Tibial nerve (tissue), 4 donors: Measurements from ENCODE around the gene CNNM1. TPM values are rescaled to one million over a fixed set of nuclear protein-coding genes. Genes with fewer than 3 reads are reported as not detected.

ENCODE experiments used
- DNase-seq, 2 donors: peaks; one replicate each; pipeline ENCODE4 v3.0.0-alpha.2; 2019; ENCODE audit warnings: low spot score in 2 of 2
- H3K27ac ChIP-seq, 4 donors: fragments of 200-600 bp; sonication (generic) in 3 of 4; one replicate each; pipeline ENCODE4 v1.5.1; 2017 to 2019; ENCODE audit warnings: mild to moderate bottlenecking in 1 of 4
- H3K27me3 ChIP-seq, 2 donors: fragments of 200-600 bp; sonication (generic) in 1 of 2; one replicate each; pipeline versions ENCODE4 v1.5.1 to v1.6.0; 2017 to 2019
- H3K36me3 ChIP-seq, 3 donors: fragments of 200-600 bp; sonication (generic); one replicate each; pipeline ENCODE4 v1.5.1; 2018 to 2019
- H3K4me1 ChIP-seq, 4 donors: fragments of 200-600 bp; sonication (generic) in 3 of 4; one replicate each; pipeline ENCODE4 v1.5.1; 2017 to 2019
- H3K4me3 ChIP-seq, 4 donors: fragments of 200-600 bp; sonication (generic) in 3 of 4; one replicate each; pipeline ENCODE4 v1.5.1; 2017 to 2019; ENCODE audit warnings: mild to moderate bottlenecking in 1 of 4, moderate library complexity in 1 of 4
- H3K9me3 ChIP-seq, 4 donors: fragments of 200-600 bp; sonication (generic) in 3 of 4; one replicate each; pipeline ENCODE4 v1.5.1; 2017 to 2019
- CTCF ChIP-seq, 5 experiments: fragments of 200-600 bp in 3 of 5; fragments of 450-650 bp in 2 of 5; sonication (generic) in 3 of 5; IDR thresholded peaks; one replicate each; pipeline ENCODE4 v1.5.1; 2016 to 2019; ENCODE audit warnings: antibody characterized with exemption in 5 of 5, mild to moderate bottlenecking in 3 of 5, moderate library complexity in 2 of 5
- EP300 ChIP-seq, 2 donors: sonication (generic); formaldehyde crosslinking; IDR thresholded peaks; one replicate each; pipeline ENCODE4 v1.6.1; 2017; ENCODE audit warnings: antibody characterized with exemption in 2 of 2, mild to moderate bottlenecking in 1 of 2
- POLR2A ChIP-seq, 2 donors: fragments of 450-650 bp; IDR thresholded peaks; one replicate each; pipeline ENCODE4 v1.6.1; 2017; ENCODE audit warnings: antibody characterized with exemption in 2 of 2, mild to moderate bottlenecking in 2 of 2, moderate library complexity in 2 of 2
- WGBS, 2 donors: methylation state at CpG; one replicate each; pipeline ENCODE4 v1.1.5; 2018; 5-methylcytosine and 5-hydroxymethylcytosine counted together
- total RNA-seq, 4 donors: library from RNA; depleted of rRNA; stranded (reverse); fragments of >200 nt; gene quantifications; one replicate each; pipeline ENCODE4 v1.1.0, GENCODE V29; 2016

The CNNM1 gene
- total RNA-seq, 4 donors from 2014 or later: 0.20 TPM; not detected in 3

- Histone ChIP-seq H3K27me3 (no peaks in the 10 kb centered on the region), H3K36me3 (no peaks in the 10 kb centered on the region), H3K4me1 (no peaks in the 10 kb centered on the region), H3K27ac (no peak overlapping the region), H3K4me3 (no peak overlapping the region), H3K9me3 (peaks cover 0 to 30% (median 3%) of the 10 kb centered on the region in 4 donors)
- DNase-seq: no peak
- WGBS, 2 donors: 88% methylated on average over 2 of the region's 2 CpGs
- TF ChIP-seq CTCF (IDR thresholded peaks at IDR 0.05): no peak
- TF ChIP-seq POLR2A (IDR thresholded peaks at IDR 0.05): no peak
- TF ChIP-seq EP300 (IDR thresholded peaks at IDR 0.05): no peak
These were observed 16.7 kb upstream of the CNNM1 start for GRCh38 chr10:99312501-99312900.

- Histone ChIP-seq H3K9me3 (peaks cover 0 to 10% (median 0%) of the 10 kb centered on the region in 4 donors), H3K4me3 (no peak overlapping the region), H3K27me3 (no peaks in the 10 kb centered on the region), H3K27ac (no peak overlapping the region), H3K4me1 (no peaks in the 10 kb centered on the region), H3K36me3 (no peaks in the 10 kb centered on the region)
- DNase-seq: no peak
- WGBS, 2 donors: 96% methylated on average over 16 of the region's 16 CpGs
- TF ChIP-seq EP300 (IDR thresholded peaks at IDR 0.05) (no peak), CTCF (IDR thresholded peaks at IDR 0.05) (no peak), POLR2A (IDR thresholded peaks at IDR 0.05) (no peak)
These were observed 13.3 kb upstream of the CNNM1 start for GRCh38 chr10:99315853-99316252.

GRCh38 chr10:99316374-99316773 is 12.8 kb upstream of the CNNM1 start:
- Histone ChIP-seq H3K9me3 (peaks cover 0 to 10% (median 0%) of the 10 kb centered on the region in 4 donors), H3K4me3 (no peak overlapping the region), H3K36me3 (no peaks in the 10 kb centered on the region), H3K4me1 (no peaks in the 10 kb centered on the region), H3K27ac (no peak overlapping the region), H3K27me3 (no peaks in the 10 kb centered on the region)
- 83 to 87% methylated on average over 16 to 17 of the region's 17 CpGs for WGBS, 2 donors
- DNase-seq: no peak
- no peak for TF ChIP-seq POLR2A (IDR thresholded peaks at IDR 0.05)
- TF ChIP-seq EP300 (IDR thresholded peaks at IDR 0.05): no peak

- Histone ChIP-seq H3K4me3 (no peak overlapping the region), H3K27ac (no peak overlapping the region)
These were observed 11.1 kb upstream of the CNNM1 start for GRCh38 chr10:99318048-99318447.

GRCh38 chr10:99318475-99318874 is 10.7 kb upstream of the CNNM1 start:
- Histone ChIP-seq H3K4me3 (no peak overlapping the region), H3K27me3 (no peaks in the 10 kb centered on the region), H3K27ac (no peak overlapping the region), H3K36me3 (no peaks in the 10 kb centered on the region), H3K9me3 (no peaks in the 10 kb centered on the region), H3K4me1 (no peaks in the 10 kb centered on the region)
- no peak for DNase-seq
- 82 to 87% methylated on average over 2 of the region's 2 CpGs for WGBS, 2 donors
- TF ChIP-seq POLR2A (IDR thresholded peaks at IDR 0.05): no peak
- TF ChIP-seq CTCF (IDR thresholded peaks at IDR 0.05): no peak
- TF ChIP-seq EP300 (IDR thresholded peaks at IDR 0.05): no peak

More at GRCh38 chr10:99318048-99318447, 11.1 kb upstream of the CNNM1 start:
- Histone ChIP-seq H3K27me3 (no peaks in the 10 kb centered on the region), H3K36me3 (no peaks in the 10 kb centered on the region), H3K4me1 (no peaks in the 10 kb centered on the region), H3K9me3 (no peaks in the 10 kb centered on the region)
- no peak for DNase-seq
- WGBS, 2 donors: 78 to 85% methylated on average over 3 of the region's 3 CpGs
- TF ChIP-seq EP300 (IDR thresholded peaks at IDR 0.05): no peak
- no peak for TF ChIP-seq CTCF (IDR thresholded peaks at IDR 0.05)
- no peak for TF ChIP-seq POLR2A (IDR thresholded peaks at IDR 0.05)

GRCh38 chr10:99325281-99325680 is 3.9 kb upstream of the CNNM1 start:
- TF ChIP-seq POLR2A (IDR thresholded peaks at IDR 0.05) (no peak), CTCF (IDR thresholded peaks at IDR 0.05) (no peak), EP300 (IDR thresholded peaks at IDR 0.05) (no peak)
- WGBS, 2 donors: 33 to 34% methylated on average over 1 of the region's 1 CpG
- peaks cover 0 to 35% of the 10 kb centered on the region in 2 donors for H3K27me3 ChIP-seq
- no peak for DNase-seq
- no peak overlapping the region for H3K4me3 ChIP-seq
- H3K36me3 ChIP-seq: no peaks in the 10 kb centered on the region
- no peak overlapping the region for H3K27ac ChIP-seq
- peaks cover 0 to 8% (median 0%) of the 10 kb centered on the region in 4 donors for H3K9me3 ChIP-seq
- peaks cover 0 to 14% (median 5%) of the 10 kb centered on the region in 4 donors for H3K4me1 ChIP-seq
